Measurements from ENCODE around the gene DAND5.

DAND5 gene

GRCh38 chr19:12992729-12993128 lies 23.4 kb downstream of the DAND5 start:
- no peak overlapping the region for H3K9ac ChIP-seq
- H3K4me2 ChIP-seq = no peak overlapping the region
- no peaks in the 10 kb centered on the region for H4K20me1 ChIP-seq (ENCODE audit: insufficient read depth)
- no peak for TF ChIP-seq CTCF (conservative IDR thresholded peaks at IDR 0.05; ENCODE audit: low read depth, low read length)
- H3K4me3 ChIP-seq (IDR thresholded peaks at IDR 0.05; ENCODE audit: insufficient read depth, low read depth, low read length) = no peak overlapping the region
- no peak overlapping the region for H3K27ac ChIP-seq
- peaks cover 7% of the 10 kb centered on the region for H3K4me1 ChIP-seq (ENCODE audit: low read depth, poor library complexity, severe bottlenecking)
- no peaks in the 10 kb centered on the region for H3K36me3 ChIP-seq (ENCODE audit: insufficient read depth)
- no peak overlapping the region for H2AFZ ChIP-seq (ENCODE audit: low read depth)
- peaks cover 31% of the 10 kb centered on the region for H3K27me3 ChIP-seq (ENCODE audit: insufficient read depth, low read depth)
- H3K79me2 ChIP-seq (ENCODE audit: insufficient read depth, low read depth) = no peaks in the 10 kb centered on the region

- H3K36me3 ChIP-seq (ENCODE audit: insufficient read depth) = no peaks in the 10 kb centered on the region
- no peak overlapping the region for H3K4me3 ChIP-seq (IDR thresholded peaks at IDR 0.05; ENCODE audit: insufficient read depth, low read depth, low read length)
- TF ChIP-seq CTCF (conservative IDR thresholded peaks at IDR 0.05; ENCODE audit: low read depth, low read length) = no peak
- H3K27ac ChIP-seq = no peak overlapping the region
- H3K4me2 ChIP-seq = no peak overlapping the region
- H3K9ac ChIP-seq = no peak overlapping the region
- H3K4me1 ChIP-seq (ENCODE audit: low read depth, poor library complexity, severe bottlenecking) = no peaks in the 10 kb centered on the region
- peaks cover 38% of the 10 kb centered on the region for H3K27me3 ChIP-seq (ENCODE audit: insufficient read depth, low read depth)
- no peaks in the 10 kb centered on the region for H3K79me2 ChIP-seq (ENCODE audit: insufficient read depth, low read depth)
- H2AFZ ChIP-seq (ENCODE audit: low read depth) = no peak overlapping the region
- no peaks in the 10 kb centered on the region for H4K20me1 ChIP-seq (ENCODE audit: insufficient read depth)
Measured at GRCh38 chr19:12993562-12993961, 24.2 kb downstream of the DAND5 start.

GRCh38 chr19:12994701-12995595 lies 25.6 kb downstream of the DAND5 start, which contains the start of gene NFIX:
Gene NFIX (plus strand): TSS chr19:12995475. CDS start chr19:12995838, 363 bp downstream.
- no peaks in the 10 kb centered on the region for H3K79me2 ChIP-seq (ENCODE audit: insufficient read depth, low read depth)
- H3K4me2 ChIP-seq = no peak within 1 kb of the TSS
- no peak within 1 kb of the TSS for H3K27ac ChIP-seq
- H3K27me3 ChIP-seq (ENCODE audit: insufficient read depth, low read depth) = peaks cover 50% of the 10 kb centered on the region
- H3K9ac ChIP-seq = no peak within 1 kb of the TSS
- TF ChIP-seq CTCF (conservative IDR thresholded peaks at IDR 0.05; ENCODE audit: low read depth, low read length) = no peak
- no peaks in the 10 kb centered on the region for H3K4me1 ChIP-seq (ENCODE audit: low read depth, poor library complexity, severe bottlenecking)
- no peaks in the 10 kb centered on the region for H3K36me3 ChIP-seq (ENCODE audit: insufficient read depth)
- no peak within 1 kb of the TSS for H3K4me3 ChIP-seq (IDR thresholded peaks at IDR 0.05; ENCODE audit: insufficient read depth, low read depth, low read length)
- no peak within 1 kb of the TSS for H2AFZ ChIP-seq (ENCODE audit: low read depth)
- no peaks in the 10 kb centered on the region for H4K20me1 ChIP-seq (ENCODE audit: insufficient read depth)

- Histone ChIP-seq H3K79me2 (ENCODE audit: insufficient read depth, low read depth) (no peaks in the 10 kb centered on the region), H3K36me3 (ENCODE audit: insufficient read depth) (no peaks in the 10 kb centered on the region), H3K9ac (no peak overlapping the region), H3K27me3 (ENCODE audit: insufficient read depth, low read depth) (peaks cover 58% of the 10 kb centered on the region), H3K4me3 (IDR thresholded peaks at IDR 0.05; ENCODE audit: insufficient read depth, low read depth, low read length) (no peak overlapping the region), H3K27ac (no peak overlapping the region), H4K20me1 (ENCODE audit: insufficient read depth) (no peaks in the 10 kb centered on the region), H3K4me1 (ENCODE audit: low read depth, poor library complexity, severe bottlenecking) (no peaks in the 10 kb centered on the region), H3K4me2 (no peak overlapping the region), H2AFZ (ENCODE audit: low read depth) (no peak overlapping the region)
- TF ChIP-seq CTCF (conservative IDR thresholded peaks at IDR 0.05; ENCODE audit: low read depth, low read length) = no peak
Measured at GRCh38 chr19:12995596-12996405, 26.4 kb downstream of the DAND5 start.

All from KMS-11 (cell line).